Measurements from ENCODE around the gene STAB1. TPM values are rescaled to one million over a fixed set of nuclear protein-coding genes. Genes with fewer than 3 reads are reported as not detected.

STAB1 gene
- total RNA-seq, 1 experiment from 2014 or later: 0.33 TPM

Other genes with a start within 250 kb of the STAB1 start
- 8.5 and 12.4 TPM in 2 replicates for gene PPM1M, start 249.6 kb upstream of the STAB1 start, total RNA-seq (2014; rRNA removed)
- 56.2 and 56.4 TPM in 2 replicates for gene WDR82, start 216.7 kb upstream of the STAB1 start, total RNA-seq (2014; rRNA removed)
- gene GLYCTK, start 207.5 kb upstream of the STAB1 start, total RNA-seq (2014; rRNA removed): 11.3 and 11.7 TPM in 2 replicates
- gene DNAH1, start 179.0 kb upstream of the STAB1 start, total RNA-seq (2014; rRNA removed): 2.2 and 3.3 TPM in 2 replicates
- 103 and 108 TPM in 2 replicates for gene BAP1, start 85.3 kb upstream of the STAB1 start, total RNA-seq (2014; rRNA removed)
- gene PHF7, start 84.7 kb upstream of the STAB1 start, total RNA-seq (2014; rRNA removed): 7.3 and 8.5 TPM in 2 replicates
- gene SEMA3G, start 50.2 kb upstream of the STAB1 start, total RNA-seq (2014; rRNA removed): 0.77 and 1.6 TPM in 2 replicates
- gene TNNC1, start 41.3 kb upstream of the STAB1 start, total RNA-seq (2014; rRNA removed): 1.9 and 4.9 TPM in 2 replicates
- 60.4 and 65.3 TPM in 2 replicates for gene NISCH, start 39.7 kb upstream of the STAB1 start, total RNA-seq (2014; rRNA removed)
- 229 and 263 TPM in 2 replicates for gene NT5DC2, start 38.5 kb downstream of the STAB1 start, total RNA-seq (2014; rRNA removed)
- gene UQCC5, start 41.3 kb downstream of the STAB1 start, total RNA-seq (2014; rRNA removed): 14.5 and 26.1 TPM in 2 replicates
- 59.7 and 67.8 TPM in 2 replicates for gene PBRM1, start 190.6 kb downstream of the STAB1 start, total RNA-seq (2014; rRNA removed)
- 219 TPM in 2 replicates for gene GNL3, start 190.7 kb downstream of the STAB1 start, total RNA-seq (2014; rRNA removed)
- 53.6 and 70.2 TPM in 2 replicates for gene GLT8D1, start 210.5 kb downstream of the STAB1 start, total RNA-seq (2014; rRNA removed)
- 114 and 133 TPM in 2 replicates for gene SPCS1, start 210.8 kb downstream of the STAB1 start, total RNA-seq (2014; rRNA removed)

Data from PC-3 (cell line).